NB4 (cell line): ENCODE measurements around the gene ITGB4.
A peak's percentile ranks its signal among the peaks of the same experiment; 100 is the strongest.

Source experiments
- DNase-seq: peaks from one replicate; pipeline ENCODE4 v3.0.0; 2010; ENCODE audit warnings: low read depth
- H3K4me3 ChIP-seq: one replicate; pipeline ENCODE4 v1.5.1; 2011; ENCODE audit warnings: mild to moderate bottlenecking, low read depth, low read length, moderate library complexity
- MYC ChIP-seq: IDR thresholded peaks from 2 replicates; pipeline ENCODE4 v1.6.1; 2011; ENCODE audit warnings: low read depth, low read length
- POLR2A ChIP-seq: IDR thresholded peaks from 2 replicates; pipeline ENCODE4 v1.6.1; 2011; ENCODE audit warnings: mild to moderate bottlenecking; ENCODE audit not compliant: insufficient read length; ENCODE audit errors: extremely low read depth
- TF ChIP-seq, protein P1 (sequence below): IDR thresholded peaks from 2 replicates; pipeline ENCODE4 v1.6.1; 2011; ENCODE audit warnings: low read depth, low read length
- TF ChIP-seq, protein P2 (sequence below): IDR thresholded peaks from one replicate; pipeline ENCODE4 v1.5.1; 2012; ENCODE audit warnings: low read depth, low read length

The ITGB4 gene

DNA sequence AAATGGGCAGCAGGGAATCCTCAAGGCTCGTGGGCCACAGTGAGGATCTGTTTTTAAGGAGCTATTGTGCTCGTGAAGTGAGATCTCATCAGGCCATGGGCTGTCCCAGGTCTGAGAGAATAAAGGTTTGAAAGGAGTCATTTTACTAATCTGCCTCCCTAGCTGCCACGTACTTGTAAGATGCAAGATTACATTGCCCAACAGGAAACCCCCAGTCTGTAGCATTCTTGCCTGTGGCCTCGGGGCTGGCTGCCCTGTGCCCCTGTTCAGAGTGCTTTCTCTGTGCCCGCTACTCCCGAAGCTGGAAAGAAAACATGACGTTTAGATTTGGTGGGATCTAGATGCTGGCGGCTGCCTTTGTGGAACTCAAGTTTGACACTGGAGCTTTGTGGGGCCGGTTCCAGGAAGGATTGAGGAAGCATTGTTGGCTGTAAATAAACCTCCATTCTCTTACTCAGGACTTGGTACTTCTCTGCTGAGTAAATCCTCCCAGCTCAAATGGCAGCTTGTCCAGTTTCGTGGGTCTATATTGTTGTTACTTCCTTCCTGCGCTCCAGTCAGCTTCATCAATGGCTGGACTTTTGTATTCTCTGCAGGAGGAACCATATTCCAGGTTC, 32.9 kb upstream of the ITGB4 start:
- peak; percentile 83 for DNase-seq
- peak; percentile 15; the same call in 1 of the 2 replicates for TF ChIP-seq MYC
- TF ChIP-seq, protein P1, sequence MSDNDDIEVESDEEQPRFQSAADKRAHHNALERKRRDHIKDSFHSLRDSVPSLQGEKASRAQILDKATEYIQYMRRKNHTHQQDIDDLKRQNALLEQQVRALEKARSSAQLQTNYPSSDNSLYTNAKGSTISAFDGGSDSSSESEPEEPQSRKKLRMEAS, result no peak
- H3K4me3 ChIP-seq, result no peak overlapping the region

DNA sequence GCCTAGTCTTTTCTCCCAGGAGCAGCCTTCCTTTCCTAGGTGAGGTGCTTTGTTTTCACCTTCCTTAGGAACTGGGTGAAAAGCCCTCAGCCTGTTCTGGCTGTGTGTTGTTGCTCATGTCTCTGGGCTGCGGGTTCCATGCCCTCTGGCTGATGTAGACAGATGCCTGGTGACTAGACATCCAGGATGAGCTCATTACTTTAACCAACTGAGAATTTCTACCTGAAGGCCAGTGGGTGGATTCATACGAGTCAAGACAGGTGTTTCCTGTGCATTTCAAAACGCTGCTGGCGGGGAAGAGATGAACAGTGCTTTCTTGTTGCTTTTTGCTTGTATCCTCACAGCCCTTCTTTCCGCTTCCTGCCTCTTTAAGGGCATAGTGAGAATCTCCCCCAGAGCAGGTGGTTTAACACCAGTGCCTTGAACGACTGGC, 31.8 kb upstream of the ITGB4 start:
- TF ChIP-seq POLR2A, result no peak
- TF ChIP-seq, protein P2, sequence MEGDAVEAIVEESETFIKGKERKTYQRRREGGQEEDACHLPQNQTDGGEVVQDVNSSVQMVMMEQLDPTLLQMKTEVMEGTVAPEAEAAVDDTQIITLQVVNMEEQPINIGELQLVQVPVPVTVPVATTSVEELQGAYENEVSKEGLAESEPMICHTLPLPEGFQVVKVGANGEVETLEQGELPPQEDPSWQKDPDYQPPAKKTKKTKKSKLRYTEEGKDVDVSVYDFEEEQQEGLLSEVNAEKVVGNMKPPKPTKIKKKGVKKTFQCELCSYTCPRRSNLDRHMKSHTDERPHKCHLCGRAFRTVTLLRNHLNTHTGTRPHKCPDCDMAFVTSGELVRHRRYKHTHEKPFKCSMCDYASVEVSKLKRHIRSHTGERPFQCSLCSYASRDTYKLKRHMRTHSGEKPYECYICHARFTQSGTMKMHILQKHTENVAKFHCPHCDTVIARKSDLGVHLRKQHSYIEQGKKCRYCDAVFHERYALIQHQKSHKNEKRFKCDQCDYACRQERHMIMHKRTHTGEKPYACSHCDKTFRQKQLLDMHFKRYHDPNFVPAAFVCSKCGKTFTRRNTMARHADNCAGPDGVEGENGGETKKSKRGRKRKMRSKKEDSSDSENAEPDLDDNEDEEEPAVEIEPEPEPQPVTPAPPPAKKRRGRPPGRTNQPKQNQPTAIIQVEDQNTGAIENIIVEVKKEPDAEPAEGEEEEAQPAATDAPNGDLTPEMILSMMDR, result no peak
- TF ChIP-seq, protein P1, result no peak
- no peak for TF ChIP-seq MYC
- no peak for DNase-seq
- H3K4me3 ChIP-seq, result no peak overlapping the region

DNA sequence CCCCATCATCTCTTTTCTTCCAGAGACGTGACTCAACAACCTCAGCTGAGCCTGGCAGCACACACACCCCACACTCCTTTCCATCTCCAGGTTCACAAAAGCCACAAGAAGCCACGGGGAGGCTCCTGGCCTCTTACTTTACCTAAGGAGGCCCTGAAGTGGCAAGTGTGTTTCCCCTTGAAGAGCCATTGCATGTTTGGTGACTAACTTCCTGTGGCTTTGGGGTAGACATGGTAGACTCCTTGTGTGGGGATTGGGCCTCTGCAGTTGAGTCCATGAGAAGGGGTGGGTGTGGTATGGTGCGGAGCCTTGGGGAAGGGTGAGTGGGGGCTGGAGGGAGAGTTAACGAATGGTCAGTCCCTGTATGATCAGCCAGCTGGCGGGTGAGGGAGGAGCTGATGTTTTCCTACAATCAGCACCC, 29.9 kb upstream of the ITGB4 start:
- DNase-seq, result peak; percentile 96
- TF ChIP-seq POLR2A (no peak), MYC (no peak; the same call in 1 of the 2 replicates)
- TF ChIP-seq, protein P2, result no peak
- TF ChIP-seq, protein P1, result no peak
- H3K4me3 ChIP-seq, result no peak overlapping the region

DNA sequence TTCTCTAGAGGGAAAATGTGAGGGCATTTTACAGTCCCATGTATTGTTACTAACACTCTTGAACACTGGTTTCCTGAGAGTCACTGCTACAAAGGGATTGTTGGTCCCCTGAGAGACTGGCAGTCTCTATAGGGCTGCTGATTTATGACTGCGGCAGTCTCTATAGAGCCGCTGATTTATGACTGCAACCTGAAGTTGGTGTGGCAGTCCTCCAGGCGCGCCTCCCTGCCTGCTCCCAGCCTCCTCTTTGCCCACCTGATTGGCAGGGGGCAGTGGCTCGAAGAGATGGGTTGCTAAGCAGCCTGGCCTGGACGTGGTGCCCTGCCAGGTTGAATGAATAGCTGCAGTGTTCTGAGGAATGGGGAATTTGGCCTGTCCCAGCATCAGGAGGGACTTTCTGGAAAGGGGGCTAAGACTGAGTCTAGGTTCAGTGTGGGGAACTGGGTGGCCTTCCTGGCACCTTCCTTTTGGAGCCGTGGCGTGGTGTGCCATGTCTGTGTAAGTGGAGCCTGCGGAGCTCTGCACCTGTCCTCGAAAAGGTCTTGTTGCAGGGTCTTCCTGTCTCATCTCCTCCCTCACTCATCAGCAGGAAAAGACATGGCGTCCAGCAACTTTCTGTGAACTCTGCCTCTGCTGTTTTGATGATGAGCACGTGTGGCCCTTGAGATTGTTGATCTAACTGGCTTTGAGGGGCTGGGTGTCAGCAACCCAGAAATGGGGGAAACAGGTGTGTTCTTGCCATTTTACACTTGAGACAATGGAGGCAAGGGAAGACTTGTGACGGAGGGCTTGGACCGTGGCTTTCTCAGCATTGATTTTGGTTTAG, 29.2 kb upstream of the ITGB4 start:
- TF ChIP-seq MYC (no peak), POLR2A (no peak)
- TF ChIP-seq, protein P1, result no peak
- TF ChIP-seq, protein P2, result no peak
- no peak overlapping the region for H3K4me3 ChIP-seq
- DNase-seq, result no peak

DNA sequence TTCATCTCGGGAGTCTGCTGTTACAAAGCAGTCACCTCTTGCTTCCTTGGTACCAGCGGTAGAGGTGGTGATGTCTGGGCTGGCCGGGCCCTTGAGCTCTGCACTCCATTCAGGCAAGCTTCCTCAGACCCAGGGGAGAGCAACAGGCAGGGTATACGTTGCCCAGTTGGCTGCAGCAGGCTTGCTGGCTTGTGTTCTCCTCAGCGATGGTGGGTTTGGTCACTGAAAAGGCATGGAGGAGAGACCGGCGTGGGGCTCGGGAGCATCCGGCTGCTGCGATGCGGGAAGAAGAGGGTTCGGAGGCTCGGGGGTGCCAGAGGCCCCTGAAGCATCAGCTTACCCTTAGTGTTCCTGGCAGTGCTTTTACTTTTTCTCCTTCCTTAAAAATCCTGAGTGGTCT, 28.3 kb upstream of the ITGB4 start:
- no peak for TF ChIP-seq MYC
- TF ChIP-seq, protein P2, result no peak
- TF ChIP-seq, protein P1, result no peak
- no peak for TF ChIP-seq POLR2A
- no peak overlapping the region for H3K4me3 ChIP-seq

DNA sequence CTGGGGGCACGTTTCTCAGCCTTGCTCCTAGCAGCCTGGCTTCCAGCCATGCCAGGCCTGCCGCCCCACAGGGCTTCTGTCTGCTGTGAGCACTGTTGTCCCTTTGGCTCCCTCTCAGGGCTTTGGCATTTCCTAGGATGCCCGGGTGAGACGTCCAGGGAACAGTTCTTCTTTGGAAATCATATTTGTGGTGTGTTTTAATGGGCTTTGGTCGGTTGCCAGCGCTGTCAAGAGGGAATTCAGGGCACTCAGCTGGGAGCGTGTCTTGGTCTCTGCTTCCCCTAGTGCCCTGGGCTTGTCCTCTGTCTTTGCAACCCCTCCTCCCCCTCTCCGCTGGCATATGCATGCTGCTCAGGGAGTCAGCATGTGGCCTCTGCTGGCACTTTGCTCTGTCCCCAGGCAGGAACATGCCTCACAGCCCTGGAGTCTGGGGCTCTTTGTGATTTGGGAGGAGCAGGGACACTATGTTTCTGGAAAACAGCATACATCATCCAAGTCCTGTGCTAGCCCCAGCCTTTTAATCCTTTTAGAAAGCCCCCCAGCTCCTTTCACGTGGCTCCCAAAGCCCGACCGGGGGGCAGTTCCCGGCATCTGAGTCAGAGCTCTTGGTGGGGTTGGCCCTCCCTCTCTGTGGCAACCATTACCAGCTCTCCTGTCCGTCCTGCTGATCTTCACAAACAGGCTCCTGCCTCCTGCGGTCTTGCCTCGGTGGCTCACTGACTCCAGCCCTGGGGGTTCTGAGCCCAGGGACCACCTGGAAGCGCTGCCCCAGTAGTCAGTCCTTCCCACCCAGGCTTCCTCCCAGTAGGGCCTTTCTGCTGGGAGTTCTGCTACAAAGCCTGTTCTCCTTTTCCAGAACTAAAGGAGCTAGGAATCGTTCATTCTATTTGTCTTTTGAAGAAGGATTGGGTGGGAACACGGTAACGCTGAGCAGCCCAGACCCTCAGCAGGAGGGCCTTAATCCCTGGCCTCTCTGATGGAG, 27.5 kb upstream of the ITGB4 start:
- no peak for TF ChIP-seq MYC
- TF ChIP-seq, protein P2, result no peak
- TF ChIP-seq POLR2A, result no peak
- TF ChIP-seq, protein P1, result no peak
- no peak for DNase-seq
- H3K4me3 ChIP-seq, result no peak overlapping the region

More for the DNA sequence above, 28.3 kb upstream of the ITGB4 start:
- DNase-seq, result no peak
